Nephron (organoid): Measurements from ENCODE around the gene TFPT.

Source experiments
- H3K27ac Mint-ChIP-seq, 3 experiments: 2 replicates each; pipeline ENCODE4 v1.8.0; 2020; ENCODE audit warnings: mixed read lengths in 3 of 3, mild to moderate bottlenecking in 2 of 3, moderate library complexity in 1 of 3
- H3K27me3 Mint-ChIP-seq: 2 replicates; pipeline ENCODE4 v1.8.0; 2021; ENCODE audit warnings: low read depth, mild to moderate bottlenecking, moderate library complexity, mixed read lengths
- H3K36me3 Mint-ChIP-seq: 2 replicates; pipeline ENCODE4 v1.8.0; 2020; ENCODE audit warnings: low read depth, mixed read lengths
- H3K4me1 Mint-ChIP-seq: 2 replicates; pipeline ENCODE4 v1.8.0; 2020; ENCODE audit warnings: mixed read lengths
- H3K4me3 Mint-ChIP-seq, 3 experiments: 2 replicates each; pipeline ENCODE4 v1.8.0; 2020; ENCODE audit warnings: mild to moderate bottlenecking in 3 of 3, mixed read lengths in 3 of 3, moderate library complexity in 2 of 3
- H3K9me3 Mint-ChIP-seq: 2 replicates; pipeline ENCODE4 v1.8.0; 2020; ENCODE audit warnings: mixed read lengths
- CTCF ChIP-seq, 3 experiments: fragments of 200-600 bp; sonication (generic); IDR thresholded peaks; one replicate each; pipeline ENCODE4 v1.5.0; 2021; ENCODE audit warnings: antibody characterized with exemption in 3 of 3; ENCODE audit not compliant: unreplicated experiment in 3 of 3

The TFPT gene

GRCh38 chr19:54128796-54129616 lies 13.5 kb upstream of the TFPT start:
- H3K9me3 Mint-ChIP-seq = no peaks in the 10 kb centered on the region
- no peak overlapping the region for H3K4me3 Mint-ChIP-seq
- H3K27ac Mint-ChIP-seq = no peak overlapping the region
- no peaks in the 10 kb centered on the region for H3K27me3 Mint-ChIP-seq
- no peaks in the 10 kb centered on the region for H3K4me1 Mint-ChIP-seq
- H3K36me3 Mint-ChIP-seq = peaks cover 9% of the 10 kb centered on the region
- TF ChIP-seq CTCF (IDR thresholded peaks at IDR 0.05; ENCODE audit: unreplicated experiment in 3 of 3) = no peak

GRCh38 chr19:54128441-54128725 lies 12.9 kb upstream of the TFPT start:
- H3K4me3 Mint-ChIP-seq = no peak overlapping the region
- TF ChIP-seq CTCF (IDR thresholded peaks at IDR 0.05; ENCODE audit: unreplicated experiment in 3 of 3) = no peak
- no peak overlapping the region for H3K27ac Mint-ChIP-seq
- H3K36me3 Mint-ChIP-seq = peaks cover 10% of the 10 kb centered on the region
- H3K9me3 Mint-ChIP-seq = no peaks in the 10 kb centered on the region
- no peaks in the 10 kb centered on the region for H3K4me1 Mint-ChIP-seq
- no peaks in the 10 kb centered on the region for H3K27me3 Mint-ChIP-seq

GRCh38 chr19:54127688-54128440 lies 12.4 kb upstream of the TFPT start:
- Mint-ChIP-seq H3K9me3 (no peaks in the 10 kb centered on the region), H3K27me3 (no peaks in the 10 kb centered on the region), H3K36me3 (peaks cover 14% of the 10 kb centered on the region), H3K4me3 (no peak overlapping the region), H3K27ac (no peak overlapping the region), H3K4me1 (no peaks in the 10 kb centered on the region)
- no peak for TF ChIP-seq CTCF (IDR thresholded peaks at IDR 0.05; ENCODE audit: unreplicated experiment in 3 of 3)

GRCh38 chr19:54125713-54126112 lies 10.3 kb upstream of the TFPT start:
- Mint-ChIP-seq H3K4me3 (no peak overlapping the region), H3K36me3 (peaks cover 18% of the 10 kb centered on the region), H3K9me3 (no peaks in the 10 kb centered on the region), H3K27me3 (no peaks in the 10 kb centered on the region), H3K27ac (no peak overlapping the region), H3K4me1 (no peaks in the 10 kb centered on the region)
- no peak for TF ChIP-seq CTCF (IDR thresholded peaks at IDR 0.05; ENCODE audit: unreplicated experiment in 3 of 3)

- Mint-ChIP-seq H3K27ac (no peak overlapping the region), H3K4me3 (no peak overlapping the region), H3K27me3 (no peaks in the 10 kb centered on the region), H3K36me3 (peaks cover 24% of the 10 kb centered on the region), H3K9me3 (no peaks in the 10 kb centered on the region), H3K4me1 (no peaks in the 10 kb centered on the region)
- no peak for TF ChIP-seq CTCF (IDR thresholded peaks at IDR 0.05; ENCODE audit: unreplicated experiment in 3 of 3)
Measured at GRCh38 chr19:54124393-54124792, 8.9 kb upstream of the TFPT start.
